Stimulated activated CD8-positive, alpha-beta memory T cell treated with anti-CD3 and anti-CD28 coated beads, Interleukin-15, amount 100 ng/mL, for 48 hours (primary cell): ENCODE measurements around the gene CDH1.

ENCODE experiments used
- DNase-seq, 2 donors: peaks; one replicate each; pipeline ENCODE4 v3.0.0-alpha.2; 2020; ENCODE audit warnings: low read depth in 2 of 2

CDH1 gene

GRCh38 chr16:68857479-68857878 is 120.4 kb downstream of the CDH1 start:
- no peak for DNase-seq

DNA sequence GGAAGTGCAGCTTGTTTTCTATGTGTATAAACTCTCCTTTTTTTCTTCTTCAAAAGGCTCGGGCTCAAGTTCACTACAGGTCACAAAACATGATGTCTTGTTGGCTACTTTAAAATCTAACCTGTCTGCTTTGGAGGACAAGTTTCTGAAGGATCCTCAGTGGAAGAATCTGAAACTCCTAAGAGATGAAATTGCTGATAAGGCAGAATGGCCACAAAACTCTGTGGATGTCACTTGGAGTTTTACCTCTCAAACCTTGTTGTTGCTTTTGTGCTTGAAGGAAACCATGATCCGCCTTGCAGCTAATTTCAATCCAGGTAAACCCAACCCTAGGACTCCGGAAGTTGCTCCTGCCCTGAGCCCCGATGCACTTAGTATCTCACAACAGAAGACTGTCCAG is 122.7 kb downstream of the CDH1 start:
- DNase-seq = no peak

DNA sequence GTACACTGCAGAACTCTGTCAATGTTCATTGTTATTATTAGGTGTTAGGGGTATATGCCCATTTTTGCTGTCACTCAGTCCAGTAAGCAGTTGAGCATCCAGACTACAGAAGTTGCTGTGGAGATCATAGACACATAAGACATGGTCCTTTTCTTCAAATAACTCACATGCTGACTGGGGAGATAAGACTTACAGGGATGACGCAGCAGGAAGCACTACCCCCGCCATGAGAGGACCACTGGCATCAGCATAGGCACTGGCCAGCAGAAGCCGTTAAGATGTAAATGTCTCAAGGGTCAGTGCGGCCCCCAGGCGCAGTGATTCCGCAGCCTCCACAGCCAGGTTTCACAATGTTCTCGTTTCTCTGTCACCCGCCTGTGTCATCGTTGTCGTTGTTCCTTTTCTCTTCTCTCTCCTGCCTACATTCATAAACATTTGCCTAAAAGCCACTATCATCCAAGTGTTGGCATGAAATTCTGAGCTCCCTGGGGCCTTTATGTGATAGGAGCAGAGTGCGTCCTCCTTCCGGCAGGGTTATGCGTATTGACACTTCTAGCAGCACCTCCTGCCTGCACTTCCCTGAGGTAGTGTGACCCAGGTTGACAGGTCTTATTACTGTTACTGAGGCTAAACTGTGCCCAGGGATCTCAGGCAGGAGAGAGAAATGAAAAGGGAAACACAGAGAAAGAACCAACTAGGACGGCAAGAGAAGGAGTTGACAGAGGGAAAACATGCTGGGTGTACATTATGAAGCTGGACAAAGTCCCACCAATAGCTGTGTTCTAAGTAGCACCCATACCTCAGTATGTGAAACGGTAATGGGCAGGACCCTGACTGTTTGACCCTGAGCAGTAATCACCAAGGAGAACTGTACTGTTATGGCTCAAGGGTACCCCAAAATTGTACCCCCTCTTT is 124.1 kb downstream of the CDH1 start:
- DNase-seq = no peak

DNA sequence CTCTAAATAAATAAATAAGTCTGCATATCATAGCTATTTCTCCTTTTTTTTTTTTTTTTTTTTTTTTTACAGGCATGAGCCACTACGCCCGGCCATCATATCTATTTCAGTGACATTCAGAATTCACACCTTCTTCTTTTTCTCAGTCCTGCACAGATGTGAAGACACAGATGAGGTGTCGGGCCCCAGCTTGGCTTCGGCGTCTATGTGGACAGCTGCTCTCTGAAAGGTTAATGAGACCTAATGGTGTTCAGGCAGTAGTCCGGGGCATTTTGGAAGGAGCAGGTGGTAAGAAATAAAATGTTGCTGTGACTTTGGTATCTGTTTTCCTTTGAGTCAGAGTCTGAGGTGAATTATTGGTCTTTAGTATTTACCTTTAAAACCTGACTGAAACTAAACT is 129.8 kb downstream of the CDH1 start:
- no peak for DNase-seq

GRCh38 chr16:68869492-68870088 is 132.5 kb downstream of the CDH1 start:
- no peak for DNase-seq

GRCh38 chr16:68873635-68874471 is 136.8 kb downstream of the CDH1 start:
- no peak for DNase-seq

- no peak for DNase-seq
These were observed 138.8 kb downstream of the CDH1 start for GRCh38 chr16:68875871-68876270.

DNA sequence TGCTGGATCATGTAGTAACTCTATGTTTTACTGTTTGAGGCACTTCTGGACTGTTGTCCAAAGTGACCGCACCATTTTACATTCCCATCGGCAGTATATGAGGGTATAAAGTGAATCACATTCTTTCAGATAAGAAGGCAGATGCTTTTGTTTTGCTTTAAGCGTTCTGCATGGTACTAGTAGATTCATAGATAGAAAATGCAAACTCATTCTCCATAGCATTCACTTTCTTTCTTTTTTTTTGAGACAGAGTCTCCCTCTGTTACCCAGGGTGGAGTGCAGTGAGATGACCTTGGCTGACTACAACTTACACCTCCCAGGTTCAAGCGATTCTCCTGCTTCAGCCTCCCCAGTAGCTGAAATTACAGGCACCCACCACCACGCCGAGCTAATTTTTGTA is 146.6 kb downstream of the CDH1 start:
- no peak for DNase-seq

GRCh38 chr16:68884401-68884800 is 147.3 kb downstream of the CDH1 start:
- no peak for DNase-seq
